Endothelial cell of umbilical vein (primary cell): ENCODE measurements around the gene AKT3.

Experiments
- EZH2 ChIP-seq: IDR thresholded peaks from 2 replicates; pipeline ENCODE4 v1.6.1; 2012; ENCODE audit warnings: borderline replicate concordance, low read depth, mild to moderate bottlenecking, moderate library complexity, low read length, inconsistent platforms; ENCODE audit not compliant: severe bottlenecking
- MYC ChIP-seq: IDR thresholded peaks from one replicate; pipeline ENCODE4 v1.6.1; 2011; ENCODE audit warnings: mild to moderate bottlenecking, low read depth, low read length
- TF ChIP-seq, protein P1 (sequence below), 2 donors: IDR thresholded peaks; 1 replicate in 1 of 2; 2 replicates in 1 of 2; pipeline ENCODE4 v1.5.1; 2011; ENCODE audit warnings: low read length in 2 of 2, mild to moderate bottlenecking in 2 of 2, moderate library complexity in 2 of 2, control low read depth in 1 of 2, inconsistent platforms in 1 of 2, low read depth in 1 of 2; ENCODE audit not compliant: insufficient read depth in 1 of 2; ENCODE audit errors: extremely low read depth in 1 of 2

DNA sequence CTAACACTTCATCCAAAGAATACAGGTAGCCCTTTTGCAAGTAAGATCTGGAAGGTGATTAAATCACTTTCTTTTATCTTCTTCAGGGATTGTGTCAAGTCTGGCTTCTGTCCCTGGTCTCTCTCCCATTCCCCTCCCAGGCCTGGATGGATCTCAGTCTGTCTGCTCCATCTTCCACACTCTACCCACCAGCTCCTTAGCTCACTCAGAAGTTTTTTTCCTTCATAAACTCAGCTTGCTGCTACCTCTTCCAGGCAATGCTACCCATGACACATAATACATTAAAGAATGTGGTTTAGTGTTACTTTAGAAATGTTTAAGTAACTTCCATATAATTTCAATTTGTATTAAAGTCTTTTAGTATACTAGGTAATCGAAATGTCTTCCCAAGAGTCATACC lies 133.1 kb downstream of the AKT3 start:
- TF ChIP-seq EZH2 (no peak), MYC (no peak)
- TF ChIP-seq, protein P1, sequence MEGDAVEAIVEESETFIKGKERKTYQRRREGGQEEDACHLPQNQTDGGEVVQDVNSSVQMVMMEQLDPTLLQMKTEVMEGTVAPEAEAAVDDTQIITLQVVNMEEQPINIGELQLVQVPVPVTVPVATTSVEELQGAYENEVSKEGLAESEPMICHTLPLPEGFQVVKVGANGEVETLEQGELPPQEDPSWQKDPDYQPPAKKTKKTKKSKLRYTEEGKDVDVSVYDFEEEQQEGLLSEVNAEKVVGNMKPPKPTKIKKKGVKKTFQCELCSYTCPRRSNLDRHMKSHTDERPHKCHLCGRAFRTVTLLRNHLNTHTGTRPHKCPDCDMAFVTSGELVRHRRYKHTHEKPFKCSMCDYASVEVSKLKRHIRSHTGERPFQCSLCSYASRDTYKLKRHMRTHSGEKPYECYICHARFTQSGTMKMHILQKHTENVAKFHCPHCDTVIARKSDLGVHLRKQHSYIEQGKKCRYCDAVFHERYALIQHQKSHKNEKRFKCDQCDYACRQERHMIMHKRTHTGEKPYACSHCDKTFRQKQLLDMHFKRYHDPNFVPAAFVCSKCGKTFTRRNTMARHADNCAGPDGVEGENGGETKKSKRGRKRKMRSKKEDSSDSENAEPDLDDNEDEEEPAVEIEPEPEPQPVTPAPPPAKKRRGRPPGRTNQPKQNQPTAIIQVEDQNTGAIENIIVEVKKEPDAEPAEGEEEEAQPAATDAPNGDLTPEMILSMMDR (IDR thresholded peaks at IDR 0.05; ENCODE audit: extremely low read depth in 1 of 2, insufficient read depth in 1 of 2, low read depth in 1 of 2, low read length in 2 of 2) = no peak
